ENCODE data around the gene NBAS. TPM values are rescaled to one million over a fixed set of nuclear protein-coding genes. Genes with fewer than 3 reads are reported as not detected.
"Not testable (repeated sequence)": the region's sequence is repeated elsewhere in the genome, so short reads cannot be mapped to it uniquely, and the experiment has no call there.

Gene NBAS
- total RNA-seq, 3 donors from 2014 or later (not counting 1 experiment from before 2014, with no cell fraction given): 27.8 to 34.7 (median 29.2) TPM

- no peak for ATAC-seq
- Histone ChIP-seq H3K36me3 (ENCODE audit: control insufficient read depth, insufficient read depth, low read length) (peaks cover 23% of the 10 kb centered on the region), H3K4me1 (ENCODE audit: control insufficient read depth, insufficient read depth, low read length) (no peaks in the 10 kb centered on the region), H3K27me3 (ENCODE audit: control insufficient read depth, insufficient read depth, low read length) (no peaks in the 10 kb centered on the region), H3K4me3 (ENCODE audit: low read length) (no peak overlapping the region), H3K9me3 (ENCODE audit: control insufficient read depth, insufficient read depth, low read length) (no peaks in the 10 kb centered on the region), H3K27ac (ENCODE audit: low read length) (no peak overlapping the region)
- intact Hi-C loops (cut with micrococcal nuclease): no loop called here
- no peaks in the 10 kb centered on the region for H3K36me3 Mint-ChIP-seq
- no peaks in the 10 kb centered on the region for H3K9me3 Mint-ChIP-seq
- H3K4me3 Mint-ChIP-seq: no peak overlapping the region
- no peak overlapping the region for H3K27ac Mint-ChIP-seq
- DNase-seq: no peak
- peaks cover 6 to 8% of the 10 kb centered on the region in 2 donors for H3K4me1 Mint-ChIP-seq
- no peaks in the 10 kb centered on the region for H3K27me3 Mint-ChIP-seq (ENCODE audit: low read depth in 2 of 2)
- TF ChIP-seq CTCF (IDR thresholded peaks at IDR 0.05): no peak
- 93% methylated on average over 1 of the region's 1 CpG for WGBS (ENCODE audit: insufficient coverage)
These were observed 54.1 kb downstream of the NBAS start for GRCh38 chr2:15507061-15507460.

- no peak for DNase-seq
- Histone ChIP-seq H3K36me3 (ENCODE audit: control insufficient read depth, insufficient read depth, low read length) (peaks cover 23% of the 10 kb centered on the region), H3K4me1 (ENCODE audit: control insufficient read depth, insufficient read depth, low read length) (no peaks in the 10 kb centered on the region), H3K9me3 (ENCODE audit: control insufficient read depth, insufficient read depth, low read length) (no peaks in the 10 kb centered on the region), H3K4me3 (ENCODE audit: low read length) (no peak overlapping the region), H3K27ac (ENCODE audit: low read length) (no peak overlapping the region), H3K27me3 (ENCODE audit: control insufficient read depth, insufficient read depth, low read length) (no peaks in the 10 kb centered on the region)
- H3K4me1 Mint-ChIP-seq: peaks cover 6 to 8% of the 10 kb centered on the region in 2 donors
- ATAC-seq: no peak
- no CpG with 5 or more reads among the region's 2 CpGs for WGBS (ENCODE audit: insufficient coverage)
- intact Hi-C loops (cut with micrococcal nuclease): no loop called here
- H3K9me3 Mint-ChIP-seq: no peaks in the 10 kb centered on the region
- H3K36me3 Mint-ChIP-seq: no peaks in the 10 kb centered on the region
- H3K27ac Mint-ChIP-seq: no peak overlapping the region
- TF ChIP-seq CTCF (IDR thresholded peaks at IDR 0.05): no peak
- H3K27me3 Mint-ChIP-seq (ENCODE audit: low read depth in 2 of 2): no peaks in the 10 kb centered on the region
- H3K4me3 Mint-ChIP-seq: no peak overlapping the region
These were observed 54.8 kb downstream of the NBAS start for GRCh38 chr2:15506229-15506819.

GRCh38 chr2:15504882-15505663 is 56.1 kb downstream of the NBAS start:
- H3K4me3 ChIP-seq (ENCODE audit: low read length): no peak overlapping the region
- ATAC-seq: no peak
- peaks cover 6 to 8% of the 10 kb centered on the region in 2 donors for H3K4me1 Mint-ChIP-seq
- intact Hi-C loops (cut with micrococcal nuclease): no loop called here
- no peak overlapping the region for H3K4me3 Mint-ChIP-seq
- H3K4me1 ChIP-seq (ENCODE audit: control insufficient read depth, insufficient read depth, low read length): no peaks in the 10 kb centered on the region
- 93% methylated on average over 3 of the region's 3 CpGs for WGBS (ENCODE audit: insufficient coverage)
- TF ChIP-seq CTCF (IDR thresholded peaks at IDR 0.05): no peak
- H3K27me3 Mint-ChIP-seq (ENCODE audit: low read depth in 2 of 2): no peaks in the 10 kb centered on the region
- no peaks in the 10 kb centered on the region for H3K9me3 ChIP-seq (ENCODE audit: control insufficient read depth, insufficient read depth, low read length)
- H3K36me3 Mint-ChIP-seq: no peaks in the 10 kb centered on the region
- peaks cover 12% of the 10 kb centered on the region for H3K36me3 ChIP-seq (ENCODE audit: control insufficient read depth, insufficient read depth, low read length)
- DNase-seq: no peak
- no peak overlapping the region for H3K27ac ChIP-seq (ENCODE audit: low read length)
- no peaks in the 10 kb centered on the region for H3K9me3 Mint-ChIP-seq
- H3K27me3 ChIP-seq (ENCODE audit: control insufficient read depth, insufficient read depth, low read length): no peaks in the 10 kb centered on the region
- H3K27ac Mint-ChIP-seq: no peak overlapping the region

GRCh38 chr2:15499251-15499650 is 61.9 kb downstream of the NBAS start:
- ATAC-seq; H3K36me3 Mint-ChIP-seq; H3K27me3 ChIP-seq (ENCODE audit: control insufficient read depth, insufficient read depth, low read length); H3K27ac ChIP-seq (ENCODE audit: low read length); H3K9me3 ChIP-seq (ENCODE audit: control insufficient read depth, insufficient read depth, low read length); intact Hi-C loops (cut with micrococcal nuclease); H3K27me3 Mint-ChIP-seq (ENCODE audit: low read depth in 2 of 2); H3K4me1 Mint-ChIP-seq; H3K4me3 Mint-ChIP-seq; H3K4me1 ChIP-seq (ENCODE audit: control insufficient read depth, insufficient read depth, low read length); H3K4me3 ChIP-seq (ENCODE audit: low read length); H3K9me3 Mint-ChIP-seq; DNase-seq; H3K27ac Mint-ChIP-seq: not testable (repeated sequence)
- WGBS (ENCODE audit: insufficient coverage): 100% methylated on average over 1 of the region's 1 CpG
- H3K36me3 ChIP-seq (ENCODE audit: control insufficient read depth, insufficient read depth, low read length): peaks cover 14% of the 10 kb centered on the region

All from natural killer cell (primary cell).